Smooth muscle cell of the umbilical artery (primary cell): ENCODE results near the gene TESMIN. TPM values are rescaled to one million over a fixed set of nuclear protein-coding genes. Genes with fewer than 3 reads are reported as not detected.

Source experiments
- total RNA-seq: library from RNA; depleted of rRNA; stranded (reverse); fragments of >200 nt; gene quantifications from 2 replicates; pipeline ENCODE4 v1.2.3, GENCODE V29; 2014

TESMIN gene
- 0.30 and 0.78 TPM in 2 replicates for total RNA-seq

DNA sequence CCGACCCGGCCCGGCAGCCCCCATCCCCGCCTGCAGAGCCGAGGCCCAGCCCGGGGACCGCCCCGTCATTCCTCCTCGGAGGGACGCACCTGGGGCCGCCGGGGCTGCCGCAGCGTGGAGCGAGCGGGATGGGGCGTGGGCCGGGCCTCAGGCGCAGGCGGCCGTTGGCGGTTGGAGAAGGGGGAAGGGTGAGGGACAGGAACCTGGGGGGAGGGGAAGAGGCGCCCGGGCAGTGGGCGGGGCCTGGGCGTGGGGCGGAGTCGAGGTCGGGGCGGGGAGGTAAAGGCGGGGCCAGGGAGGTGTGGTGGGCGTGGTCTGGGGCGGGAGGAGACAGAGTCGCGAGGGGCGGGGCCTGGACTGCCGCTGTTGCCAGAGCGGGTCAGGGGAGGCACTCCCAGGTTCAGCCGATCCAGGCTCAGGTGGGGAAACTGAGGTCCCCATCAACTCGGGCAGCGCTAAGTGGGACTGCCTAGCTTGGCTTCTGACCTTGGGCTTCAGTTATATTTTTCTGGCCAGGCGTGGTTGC, at the start of gene TESMIN:
TSS of gene TESMIN (minus strand) at position 190 of the 526 bp plus-strand sequence. CDS start 860 bp downstream, outside the sequence.

DNA sequence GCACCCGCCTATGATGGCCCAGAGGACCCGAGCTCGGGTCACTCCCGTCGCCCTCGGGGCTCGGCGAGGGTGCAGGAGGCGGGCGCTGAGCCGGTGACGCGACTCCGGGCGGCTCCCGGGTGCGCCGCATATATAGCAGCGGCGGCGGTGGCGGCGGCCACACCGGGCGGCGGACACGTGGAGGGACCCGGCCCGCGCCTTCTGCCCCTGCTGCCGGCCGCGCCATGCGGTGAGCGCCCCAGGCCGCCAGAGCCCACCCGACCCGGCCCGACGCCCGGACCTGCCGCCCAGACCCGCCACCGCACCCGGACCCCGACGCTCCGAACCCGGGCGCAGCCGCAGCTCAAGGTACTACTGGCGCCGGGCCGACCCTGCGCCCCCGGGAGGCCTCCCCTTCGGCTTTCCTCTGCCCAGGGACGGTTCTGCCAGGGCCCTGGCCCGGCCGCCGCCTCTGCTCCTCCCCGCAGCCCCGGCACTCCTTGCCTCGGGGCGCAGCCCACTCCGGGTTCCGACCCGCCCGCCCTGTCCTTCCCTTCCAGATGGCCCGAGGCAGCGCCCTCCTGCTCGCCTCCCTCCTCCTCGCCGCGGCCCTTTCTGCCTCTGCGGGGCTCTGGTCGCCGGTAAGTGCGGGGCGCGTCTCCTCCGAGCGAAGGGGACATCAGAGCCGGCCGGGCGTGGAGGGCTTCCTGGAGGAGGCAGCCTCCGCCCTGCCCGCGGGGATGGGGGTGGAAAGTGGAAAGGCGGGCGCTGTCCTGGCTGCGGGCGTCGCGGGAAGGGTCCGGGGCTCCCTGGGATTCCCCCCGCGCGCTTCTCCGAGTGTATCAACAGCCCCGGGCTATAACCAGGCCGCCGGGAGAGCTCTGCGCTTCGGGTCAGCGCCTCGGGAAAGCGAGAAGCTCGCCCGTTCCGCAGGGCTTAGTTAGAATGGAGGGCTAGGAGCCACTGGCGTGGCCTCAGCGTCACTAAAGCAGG, 66.6 kb downstream of the TESMIN start, which contains the start of gene GAL:
TSS of gene GAL (plus strand) at position 160 of the 972 bp plus-strand sequence. CDS start at position 540, 380 bp downstream.

Other genes with a start within 250 kb of the TESMIN start
- 0.59 and 0.74 TPM in 2 replicates for gene GAL, start 67.0 kb downstream of the TESMIN start, total RNA-seq
- gene CPT1A, start 90.4 kb upstream of the TESMIN start, total RNA-seq = 21.1 and 28.0 TPM in 2 replicates
- 32.8 and 53.2 TPM in 2 replicates for gene MRPL21, start 152.3 kb upstream of the TESMIN start, total RNA-seq
- gene IGHMBP2, start 152.4 kb upstream of the TESMIN start, total RNA-seq = 7.4 and 14.9 TPM in 2 replicates
- gene MRGPRD, start 229.5 kb upstream of the TESMIN start, total RNA-seq = not detected in 2 replicates